GM19023 (cell line): ENCODE data around the gene DPH1.

Experiments
- ATAC-seq: cut with Tn5 transposase; IDR thresholded peaks from one replicate; pipeline ENCODE4 v1.9.1; 2021; ENCODE audit warnings: mild to moderate bottlenecking, moderate library complexity; ENCODE audit not compliant: unreplicated experiment

The DPH1 gene

DNA sequence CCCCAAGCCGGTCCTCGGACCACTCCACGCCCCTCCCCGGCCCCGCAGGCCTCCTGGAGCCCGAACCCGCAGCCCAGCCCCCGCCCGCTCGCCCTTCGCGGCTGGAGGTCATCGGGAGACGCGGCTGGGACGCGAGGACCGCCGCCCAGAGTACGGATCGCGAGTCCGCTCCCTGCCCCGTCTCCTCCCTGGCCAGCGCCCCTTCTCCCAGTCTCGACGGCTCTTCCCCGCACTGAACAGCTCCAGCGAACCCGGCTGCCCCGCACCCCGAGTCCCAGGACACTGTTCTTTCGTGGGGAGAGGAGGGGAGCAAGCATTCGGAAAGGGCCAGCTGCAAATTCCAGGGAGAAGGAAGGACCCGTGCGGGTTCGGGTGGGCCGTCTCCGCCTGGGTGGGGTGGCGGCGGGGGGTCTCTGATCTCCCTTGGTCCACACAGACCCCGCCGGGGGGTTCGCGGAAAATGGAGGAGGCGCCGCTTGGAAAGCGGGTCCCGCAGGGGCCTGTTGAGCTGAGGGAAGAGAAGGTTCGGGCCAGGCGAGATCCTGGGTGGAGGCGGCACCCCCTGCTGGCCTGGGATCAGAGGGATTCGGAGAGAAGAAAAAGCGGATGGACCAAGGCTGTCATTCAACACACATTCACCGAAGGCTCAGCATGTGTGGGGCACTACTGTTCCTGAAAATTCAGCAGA, 4.2 kb upstream of the DPH1 start:
- ATAC-seq, result no peak

DNA sequence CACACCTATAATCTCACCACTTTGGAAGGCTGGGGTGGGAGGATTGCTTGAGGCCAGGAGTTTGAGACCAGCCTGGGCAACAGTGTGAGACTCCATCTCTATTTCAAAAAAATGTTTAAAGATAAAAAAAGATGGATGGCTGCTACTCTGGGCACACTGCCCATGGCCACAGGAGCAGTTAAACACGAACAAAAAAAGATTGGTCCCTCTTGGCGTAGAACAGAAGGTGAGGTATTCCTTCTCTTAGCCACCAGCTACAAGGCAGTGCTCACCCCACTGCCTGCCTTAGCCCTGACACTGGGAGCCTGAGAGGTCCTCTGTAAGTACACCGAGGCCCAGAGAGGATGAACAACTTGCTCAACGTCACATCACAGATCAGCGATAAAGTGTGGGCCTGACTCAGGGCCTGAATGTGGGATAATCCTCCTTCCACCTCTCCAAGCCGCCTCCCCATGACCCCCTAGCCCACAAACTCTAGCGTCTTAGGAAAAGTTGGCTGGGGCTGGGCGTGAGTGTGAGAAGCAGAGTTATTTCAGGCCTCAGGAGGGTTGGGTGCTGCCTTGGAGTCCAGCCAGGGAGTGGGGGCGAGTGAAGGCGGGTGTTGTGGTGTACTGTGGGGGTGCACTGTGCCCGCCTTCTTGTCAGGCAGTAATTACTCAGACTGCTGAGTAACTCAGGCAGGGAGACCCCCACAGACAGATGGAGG, 2.3 kb upstream of the DPH1 start:
- ATAC-seq, result no peak

DNA sequence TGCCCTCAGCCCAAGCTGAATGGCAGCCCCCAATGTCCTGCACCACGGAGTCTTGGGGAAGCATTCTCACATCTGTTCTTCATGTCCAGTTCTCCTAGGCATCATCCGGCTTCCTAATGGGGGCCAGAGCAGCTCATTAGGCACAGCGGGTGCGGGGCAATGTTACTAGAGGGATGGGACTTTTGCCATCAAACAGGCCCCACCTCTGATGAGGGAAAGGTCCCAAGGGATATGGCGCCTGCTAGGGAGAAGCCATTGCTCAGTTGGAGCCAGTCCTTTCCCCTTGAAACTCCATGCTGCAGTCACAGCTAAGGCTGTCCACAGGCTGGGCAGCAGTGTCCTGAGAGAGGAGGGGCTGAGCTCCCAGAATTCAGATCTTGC, 1.7 kb upstream of the DPH1 start:
- ATAC-seq, result no peak

DNA sequence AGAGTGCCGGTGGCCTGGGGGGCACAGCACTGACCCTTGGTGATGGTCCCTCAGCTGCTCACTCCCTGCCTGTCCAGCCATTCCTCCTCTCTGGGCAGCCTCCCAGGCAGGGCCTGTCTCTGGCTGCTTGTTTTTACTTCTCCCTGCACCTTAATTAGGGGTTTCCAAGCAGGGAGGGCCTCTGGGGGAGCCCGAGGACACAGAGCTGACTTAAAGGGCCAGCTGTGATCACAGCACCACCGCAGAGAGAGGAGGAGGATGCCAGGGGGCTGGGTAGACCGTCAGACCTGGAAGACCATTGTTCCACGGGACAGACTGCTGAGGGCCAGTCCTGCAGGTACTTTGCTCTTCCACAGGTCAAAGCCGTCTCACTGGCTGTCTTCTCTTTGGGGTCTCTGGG, 1.2 kb upstream of the DPH1 start:
- ATAC-seq, result no peak

DNA sequence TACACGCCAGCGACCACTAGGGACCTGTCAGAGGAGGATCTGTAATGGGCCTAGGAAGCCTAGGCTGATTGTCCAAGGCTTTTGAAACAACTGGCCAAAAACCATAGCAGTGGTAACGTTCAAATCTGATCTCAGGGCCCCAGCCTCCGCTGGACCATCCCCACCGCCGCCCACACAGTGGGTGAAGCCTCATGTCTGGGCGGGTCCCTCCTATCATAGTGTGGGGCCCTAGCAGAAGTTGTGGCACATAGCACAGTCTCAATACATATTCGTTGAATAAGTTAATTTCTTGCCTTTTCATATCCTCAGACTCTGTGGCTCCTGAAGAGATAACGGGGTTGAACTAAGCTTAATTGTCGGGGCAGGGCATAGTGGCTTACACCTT, 818 bp downstream of the DPH1 start:
- peak; percentile 25 for ATAC-seq

DNA sequence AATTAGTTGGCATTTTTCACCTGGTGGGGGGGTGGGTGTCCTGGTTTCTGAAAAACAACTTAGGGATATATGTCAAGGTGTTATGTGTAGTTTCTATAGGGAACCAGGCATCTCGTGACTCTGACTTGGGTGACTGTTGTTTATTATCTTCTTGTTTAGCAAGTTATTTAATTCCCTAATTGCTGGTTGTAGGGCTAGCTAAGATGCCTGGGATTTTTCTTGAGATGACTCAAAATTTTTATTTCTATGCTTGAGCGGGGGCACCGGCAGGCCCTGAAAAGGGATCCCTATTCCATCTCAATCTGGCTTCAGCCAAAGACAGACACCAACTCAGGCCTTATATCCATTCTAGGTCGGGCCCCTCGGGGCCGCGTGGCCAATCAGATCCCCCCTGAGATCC, 3.2 kb downstream of the DPH1 start:
- ATAC-seq, result no peak

DNA sequence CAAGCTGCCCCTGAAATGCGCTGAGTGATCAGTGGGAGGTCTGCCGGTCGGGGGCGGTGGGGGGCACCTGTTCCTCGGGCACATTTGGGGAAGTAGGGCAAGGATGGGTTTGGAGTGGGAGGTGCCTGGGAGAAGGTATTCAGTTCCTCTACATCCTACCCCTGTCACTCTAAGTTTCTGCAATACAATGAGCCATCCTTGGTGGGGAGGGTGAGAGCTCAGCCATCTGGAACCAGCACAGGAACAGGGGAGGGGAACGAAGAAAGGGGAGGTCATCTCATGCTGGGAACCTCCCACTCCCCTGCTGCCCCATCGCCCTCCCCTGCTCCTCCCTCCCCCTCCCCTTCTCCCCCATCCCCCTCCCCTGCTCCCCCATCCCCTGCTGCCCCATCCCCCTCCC, 4.2 kb downstream of the DPH1 start:
- no peak for ATAC-seq

DNA sequence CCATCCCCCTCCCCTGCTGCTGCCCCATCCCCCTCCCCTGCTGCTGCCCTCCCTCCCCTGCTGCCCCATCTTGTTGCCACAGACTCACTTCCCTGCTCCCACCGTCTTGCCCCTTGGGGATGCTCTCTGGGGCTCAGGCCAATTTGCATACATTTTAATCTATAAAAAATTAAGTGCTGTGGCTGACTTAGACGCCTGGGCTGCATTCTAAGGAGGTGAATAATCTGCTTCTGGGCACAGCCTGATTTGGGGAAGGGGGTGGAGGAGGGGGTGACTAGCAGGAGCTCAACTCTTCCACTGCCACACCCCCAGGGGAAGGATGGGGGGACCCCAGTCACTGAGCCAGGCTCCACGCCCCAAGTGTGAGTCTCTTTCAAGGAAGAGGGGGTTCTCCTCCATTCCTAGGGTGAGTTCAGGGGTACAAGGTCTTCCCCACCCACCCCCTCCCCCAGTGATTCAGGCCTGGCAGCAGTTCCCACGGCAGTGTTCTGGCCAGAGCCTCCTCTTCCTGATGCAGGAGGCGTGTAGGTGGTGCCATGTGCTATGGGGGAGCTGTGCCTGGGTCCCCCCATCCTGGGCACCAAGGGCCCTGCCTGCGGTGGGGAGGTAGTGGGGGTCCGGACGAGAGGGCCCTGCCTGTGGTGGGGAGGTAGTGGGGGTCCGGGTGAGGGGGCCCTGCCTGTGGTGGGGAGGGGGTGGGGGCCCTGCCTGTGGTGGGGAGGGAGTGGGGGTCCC, 5.0 kb downstream of the DPH1 start:
- ATAC-seq, result no peak

DNA sequence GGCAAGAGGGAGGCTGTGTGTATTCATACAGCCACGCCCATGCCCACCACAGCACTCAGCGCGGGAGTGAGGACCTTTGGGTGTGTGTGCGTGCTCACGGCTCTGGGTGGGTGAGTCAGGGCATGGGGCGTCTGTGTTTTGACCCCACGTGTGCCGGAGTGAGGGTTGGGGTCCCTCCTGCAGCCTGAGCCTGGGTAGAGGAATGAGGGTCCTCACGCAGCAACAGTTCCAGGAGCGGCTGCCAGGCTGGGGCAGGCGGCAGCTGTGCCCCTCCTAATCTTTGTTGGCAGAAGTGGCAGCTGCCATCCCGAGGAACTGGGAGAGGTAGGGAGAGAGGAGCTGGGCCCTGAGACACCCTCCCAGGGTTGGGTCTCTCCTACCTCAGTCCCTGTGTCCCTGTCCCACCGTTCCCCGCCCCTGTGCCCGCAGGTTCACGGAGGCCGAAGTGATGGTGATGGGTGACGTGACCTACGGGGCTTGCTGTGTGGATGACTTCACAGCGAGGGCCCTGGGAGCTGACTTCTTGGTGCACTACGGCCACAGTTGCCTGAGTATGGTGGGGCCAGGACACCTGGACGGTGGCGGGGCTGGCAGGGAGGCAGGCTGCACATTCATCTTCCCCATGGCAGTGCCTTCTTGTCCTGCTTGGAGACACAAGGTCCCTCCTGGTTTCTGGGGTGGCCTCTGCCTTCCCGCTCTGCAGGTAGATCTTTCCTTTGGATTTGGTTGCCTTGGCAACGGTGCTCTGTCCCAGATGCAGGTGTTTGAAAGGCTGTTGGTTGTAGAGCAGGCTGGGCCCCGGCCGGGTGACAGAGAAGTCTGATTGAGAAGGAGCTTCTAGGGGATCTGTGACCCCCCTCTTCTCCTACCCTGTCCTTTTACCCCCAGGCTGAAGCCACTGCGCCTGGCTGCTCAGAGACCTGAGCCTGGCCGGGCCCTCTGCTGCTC, 5.9 kb downstream of the DPH1 start:
- no peak for ATAC-seq

DNA sequence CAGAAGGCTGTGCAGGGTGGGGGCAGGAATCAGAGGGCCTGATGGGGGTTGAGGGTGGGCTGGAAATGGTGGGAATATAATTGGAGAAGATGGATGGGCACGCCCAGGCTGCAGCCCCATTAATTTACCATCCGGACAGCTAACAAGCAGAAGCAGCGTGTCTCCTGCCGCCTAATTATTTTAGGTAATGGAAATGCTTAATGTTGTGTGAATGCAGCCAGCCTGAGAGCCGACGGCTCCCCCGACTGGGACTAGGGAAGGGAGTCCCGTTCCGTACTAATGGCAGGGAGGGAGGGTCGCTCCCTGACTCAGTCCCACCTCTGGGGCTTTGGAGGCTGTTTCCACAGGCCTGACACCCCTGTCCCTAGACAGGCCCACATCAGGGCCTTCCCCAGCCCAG, 7.2 kb downstream of the DPH1 start:
- ATAC-seq, result no peak

DNA sequence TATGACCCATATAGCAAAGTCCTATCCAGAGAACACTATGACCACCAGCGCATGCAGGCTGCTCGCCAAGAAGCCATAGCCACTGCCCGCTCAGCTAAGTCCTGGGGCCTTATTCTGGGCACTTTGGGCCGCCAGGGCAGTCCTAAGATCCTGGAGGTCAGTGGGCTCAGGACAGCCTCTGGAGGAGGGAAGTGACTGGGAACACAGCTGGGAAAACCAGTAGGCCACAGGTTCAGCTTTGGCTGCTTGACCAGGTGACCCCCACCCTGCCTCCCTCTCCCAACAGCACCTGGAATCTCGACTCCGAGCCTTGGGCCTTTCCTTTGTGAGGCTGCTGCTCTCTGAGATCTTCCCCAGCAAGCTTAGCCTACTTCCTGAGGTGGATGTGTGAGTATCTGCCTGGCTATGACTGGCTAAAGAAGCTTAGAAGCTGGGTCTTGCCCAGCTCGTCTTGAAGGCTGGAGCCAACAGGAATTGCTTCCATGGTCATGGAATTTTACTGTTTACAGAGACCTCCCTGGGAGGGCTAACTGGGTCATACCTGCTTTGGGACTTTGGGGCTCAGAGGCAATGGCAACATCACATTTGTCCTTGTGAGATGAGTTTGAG, 10.4 kb downstream of the DPH1 start:
- ATAC-seq, result no peak

DNA sequence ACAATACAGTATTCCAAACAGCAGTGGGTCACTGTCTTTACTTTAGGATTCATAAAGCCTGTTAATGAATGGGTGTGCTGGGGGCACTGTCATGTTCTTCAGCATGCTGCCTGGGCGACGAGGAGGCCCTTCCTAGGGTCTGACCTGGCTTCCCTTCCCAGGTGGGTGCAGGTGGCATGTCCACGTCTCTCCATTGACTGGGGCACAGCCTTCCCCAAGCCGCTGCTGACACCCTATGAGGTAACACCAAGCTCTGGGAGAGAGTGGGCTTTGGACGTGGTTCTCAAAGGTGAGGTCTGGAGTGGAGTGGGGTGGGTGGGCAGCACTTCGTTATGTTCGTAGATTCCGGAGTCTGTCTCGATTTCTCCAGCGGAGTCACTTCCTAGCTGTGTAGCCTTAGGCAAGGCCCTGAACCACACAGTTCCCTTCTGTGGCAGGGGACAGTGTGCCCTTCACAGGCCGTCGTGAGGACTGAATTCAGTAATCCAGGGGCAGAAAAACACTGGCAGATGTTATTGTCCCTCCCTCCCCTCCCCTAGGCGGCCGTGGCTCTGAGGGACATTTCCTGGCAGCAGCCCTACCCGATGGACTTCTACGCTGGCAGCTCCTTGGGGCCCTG, 11.1 kb downstream of the DPH1 start:
- no peak for ATAC-seq

DNA sequence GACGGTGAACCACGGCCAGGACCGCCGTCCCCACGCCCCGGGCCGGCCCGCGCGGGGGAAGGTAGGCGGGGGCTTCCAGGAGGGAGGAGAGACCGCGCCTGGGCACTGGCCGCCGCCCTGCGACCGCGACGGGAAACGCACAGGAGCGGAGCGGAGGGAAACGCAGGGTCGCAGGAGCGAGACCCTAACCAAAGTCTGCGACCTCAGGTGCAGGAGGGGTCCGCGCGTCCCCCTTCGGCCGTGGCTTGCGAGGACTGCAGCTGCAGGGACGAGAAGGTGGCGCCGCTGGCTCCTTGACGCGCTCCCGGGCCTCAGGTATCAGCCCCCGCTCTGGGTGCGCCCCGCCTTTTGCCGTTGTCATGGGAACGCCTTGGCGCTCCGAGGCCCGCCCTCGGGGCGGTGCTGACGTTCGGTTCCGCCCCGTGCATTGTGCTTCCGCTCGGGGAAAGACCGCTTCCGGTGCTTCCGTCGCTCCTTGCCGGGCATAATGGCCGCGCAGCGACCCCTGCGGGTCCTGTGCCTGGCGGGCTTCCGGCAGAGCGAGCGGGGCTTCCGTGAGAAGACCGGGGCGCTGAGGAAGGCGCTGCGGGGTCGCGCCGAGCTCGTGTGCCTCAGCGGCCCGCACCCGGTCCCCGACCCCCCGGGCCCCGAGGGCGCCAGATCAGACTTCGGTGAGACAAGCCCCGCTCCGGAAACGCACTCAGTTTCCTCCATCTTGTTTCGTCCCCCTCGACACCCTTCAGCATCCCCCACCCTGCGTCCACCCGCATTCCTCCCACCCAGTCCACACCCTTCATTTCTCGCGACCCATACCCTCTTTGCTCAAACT, 11.8 kb downstream of the DPH1 start, which contains the start of gene OVCA2:
Gene OVCA2, plus strand, starts transcription at position 462 of the 829 bp plus-strand sequence. Its CDS starts 26 bp downstream, at position 488.
- ATAC-seq, result peak; percentile 90

DNA sequence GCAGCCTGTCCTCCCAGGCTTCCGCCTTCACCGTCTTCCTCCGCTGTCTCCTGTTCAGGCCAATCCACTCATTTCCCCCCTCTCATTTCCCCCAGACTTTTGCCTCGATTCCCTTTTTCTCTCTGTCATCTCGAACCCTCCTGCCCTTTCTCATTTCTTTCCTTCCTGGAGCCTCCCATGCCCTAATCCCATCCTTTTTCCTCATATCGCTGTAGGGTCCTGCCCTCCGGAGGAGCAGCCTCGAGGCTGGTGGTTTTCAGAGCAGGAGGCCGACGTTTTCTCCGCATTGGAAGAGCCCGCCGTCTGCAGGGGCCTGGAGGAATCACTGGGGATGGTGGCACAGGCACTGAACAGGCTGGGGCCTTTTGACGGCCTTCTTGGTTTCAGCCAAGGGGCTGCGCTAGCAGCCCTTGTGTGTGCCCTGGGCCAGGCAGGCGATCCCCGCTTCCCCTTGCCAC, 12.5 kb downstream of the DPH1 start:
- ATAC-seq, result no peak

DNA sequence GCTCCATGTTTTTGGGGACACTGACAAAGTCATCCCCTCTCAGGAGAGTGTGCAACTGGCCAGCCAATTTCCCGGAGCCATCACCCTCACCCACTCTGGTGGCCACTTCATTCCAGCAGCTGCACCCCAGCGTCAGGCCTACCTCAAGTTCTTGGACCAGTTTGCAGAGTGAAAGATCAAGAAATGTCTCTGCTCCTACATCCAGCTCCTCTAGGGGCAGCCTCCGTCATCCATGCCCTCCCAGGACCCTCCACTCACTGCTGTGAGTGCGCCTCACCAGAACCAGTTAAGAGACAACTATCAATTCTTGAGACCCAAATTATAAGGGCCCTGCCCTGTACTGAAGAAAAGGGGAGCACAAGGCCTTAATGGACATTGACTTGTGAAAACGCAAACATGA, 13.0 kb downstream of the DPH1 start:
- no peak for ATAC-seq

DNA sequence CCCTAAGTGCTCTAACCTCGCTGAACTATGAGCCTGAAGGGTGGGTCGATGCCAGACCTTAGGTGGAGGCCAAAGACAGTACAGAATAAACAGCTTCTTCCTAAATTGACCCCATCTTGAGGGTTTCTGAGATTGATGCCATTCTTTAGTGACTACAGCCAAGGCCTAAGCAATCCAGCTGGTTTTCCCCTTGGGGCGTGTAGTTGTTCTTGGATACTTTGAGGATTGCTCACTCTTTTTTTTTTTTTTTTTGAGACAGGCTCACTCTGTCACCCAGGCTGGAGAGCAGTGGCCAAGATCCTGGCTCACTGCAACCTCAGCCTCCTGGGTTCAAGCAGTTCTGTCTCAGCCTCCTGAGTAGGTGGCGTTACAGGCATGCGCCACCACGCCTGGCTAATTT, 13.8 kb downstream of the DPH1 start:
- ATAC-seq, result no peak

DNA sequence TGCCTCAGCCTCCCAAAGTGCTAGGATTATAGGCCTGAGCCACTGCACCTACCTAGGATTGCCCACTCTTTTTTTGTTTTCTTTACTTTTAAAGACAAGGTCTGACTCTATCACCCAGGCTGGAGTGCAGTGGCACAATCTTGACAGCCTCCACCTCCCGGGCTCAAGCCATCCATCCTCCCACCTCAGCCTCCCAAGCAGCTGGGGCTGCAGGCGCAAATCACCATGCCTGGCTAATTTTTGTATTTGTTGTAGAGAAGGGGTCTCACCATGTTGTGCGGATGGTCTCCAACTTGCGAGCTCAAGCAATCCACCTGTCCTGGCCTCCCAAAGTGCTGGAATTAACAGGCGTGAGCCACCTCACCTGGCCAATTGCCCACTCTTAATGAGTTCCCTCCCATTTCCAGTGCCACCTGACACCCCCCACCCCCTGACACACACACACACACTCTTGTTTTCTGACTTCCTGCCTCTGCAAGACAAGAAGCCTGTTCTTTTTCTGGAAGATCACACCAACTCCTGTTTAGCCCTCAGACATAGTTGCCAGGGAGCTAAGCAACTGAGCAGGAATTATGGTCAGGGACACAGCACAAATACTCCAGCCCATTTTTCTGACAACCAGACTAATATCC, 14.4 kb downstream of the DPH1 start:
- ATAC-seq, result no peak

DNA sequence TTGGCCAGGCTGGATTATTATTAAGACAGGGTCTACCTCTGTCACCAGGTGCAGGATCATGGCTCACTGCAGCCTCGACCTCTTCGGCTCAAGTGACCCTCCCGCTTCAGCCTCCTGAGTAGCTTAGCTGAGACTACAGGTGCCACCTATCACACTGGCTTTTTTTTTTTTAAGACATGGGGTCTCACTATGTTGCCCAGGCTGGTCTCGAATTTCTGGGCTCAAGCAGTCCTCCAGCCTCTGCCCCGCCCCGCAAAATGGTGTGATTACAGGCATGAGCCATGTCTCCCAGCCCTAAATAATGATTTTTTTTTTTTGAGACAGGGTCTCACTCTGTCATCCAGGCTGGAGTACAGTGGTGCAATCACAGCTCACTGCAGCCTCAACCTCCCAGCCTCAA, 17.6 kb downstream of the DPH1 start:
- no peak for ATAC-seq

DNA sequence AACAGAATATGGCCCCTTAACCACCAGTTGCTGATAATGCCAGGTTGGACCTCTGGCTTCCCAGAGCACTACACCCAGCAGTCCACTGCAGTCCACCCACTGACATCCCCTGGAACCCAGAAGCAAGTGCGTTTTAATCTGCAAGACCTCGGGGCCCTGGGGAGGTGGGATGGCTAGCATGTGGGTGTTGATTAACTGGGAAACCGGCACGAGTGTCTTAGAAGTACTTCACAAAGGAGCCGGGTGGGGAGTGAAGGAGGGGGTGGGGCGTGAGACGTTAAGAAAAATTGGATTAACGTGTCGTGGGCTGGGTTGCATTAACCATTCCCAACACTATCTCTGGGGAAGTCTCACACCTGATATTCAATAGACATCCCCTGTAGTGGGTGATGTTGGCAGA, 18.9 kb downstream of the DPH1 start:
- no peak for ATAC-seq
